Osteoblast (primary cell): ENCODE measurements around the gene ASRGL1. TPM values are rescaled to one million over a fixed set of nuclear protein-coding genes. Genes with fewer than 3 reads are reported as not detected.

Experiments
- DNase-seq: peaks from one replicate; pipeline ENCODE4 v3.0.0; 2011; ENCODE audit warnings: low spot score, mixed read lengths; ENCODE audit not compliant: insufficient read length; ENCODE audit errors: missing footprints
- H2AFZ ChIP-seq: 2 replicates; pipeline ENCODE4 v1.6.0; 2011; ENCODE audit warnings: mild to moderate bottlenecking, low read length
- H3K27ac ChIP-seq: 2 replicates; pipeline ENCODE4 v1.5.1; 2011; ENCODE audit warnings: mild to moderate bottlenecking, low read depth, low read length, moderate library complexity
- H3K27me3 ChIP-seq: 2 replicates; pipeline ENCODE4 v1.6.0; 2012; ENCODE audit warnings: mild to moderate bottlenecking, control low read depth, inconsistent platforms, low read length, moderate library complexity; ENCODE audit not compliant: insufficient read depth
- H3K36me3 ChIP-seq: 2 replicates; pipeline ENCODE4 v1.5.1; 2011; ENCODE audit warnings: mild to moderate bottlenecking, low read length, control low read depth, moderate library complexity; ENCODE audit not compliant: insufficient read depth
- H3K4me1 ChIP-seq: 2 replicates; pipeline ENCODE4 v1.5.1; 2011; ENCODE audit warnings: mild to moderate bottlenecking, low read length, control low read depth, moderate library complexity; ENCODE audit not compliant: insufficient read depth
- H3K4me2 ChIP-seq: 2 replicates; pipeline ENCODE4 v1.6.0; 2011; ENCODE audit warnings: mild to moderate bottlenecking, low read length; ENCODE audit not compliant: insufficient read depth
- H3K4me3 ChIP-seq: fragments of 200-600 bp; sonication (generic); 3 replicates; pipeline ENCODE4 v1.5.1; 2012; ENCODE audit warnings: mild to moderate bottlenecking, low read length, inconsistent platforms; ENCODE audit not compliant: insufficient read depth
- H3K79me2 ChIP-seq: 2 replicates; pipeline ENCODE4 v1.6.0; 2012; ENCODE audit warnings: mild to moderate bottlenecking, low read length, control low read depth, inconsistent platforms; ENCODE audit not compliant: insufficient read depth
- H3K9me3 ChIP-seq: 2 replicates; pipeline ENCODE4 v1.5.1; 2011; ENCODE audit warnings: low read depth, low read length, control low read depth
- H4K20me1 ChIP-seq: 2 replicates; pipeline ENCODE4 v1.6.0; 2012; ENCODE audit warnings: mild to moderate bottlenecking, low read length, control low read depth; ENCODE audit not compliant: insufficient read depth
- total RNA-seq: library from RNA; depleted of rRNA; stranded (reverse); fragments of >200 nt; gene quantifications from 2 replicates; pipeline ENCODE4 v1.2.3, GENCODE V29; 2012
- TF ChIP-seq, protein P1 (sequence below): IDR thresholded peaks from 2 replicates; pipeline ENCODE4 v1.5.1; 2011; ENCODE audit warnings: mild to moderate bottlenecking, low read depth, low read length, moderate library complexity; ENCODE audit errors: extremely low read depth

ASRGL1 gene
- total RNA-seq, 1 donor = 0.36 TPM

DNA sequence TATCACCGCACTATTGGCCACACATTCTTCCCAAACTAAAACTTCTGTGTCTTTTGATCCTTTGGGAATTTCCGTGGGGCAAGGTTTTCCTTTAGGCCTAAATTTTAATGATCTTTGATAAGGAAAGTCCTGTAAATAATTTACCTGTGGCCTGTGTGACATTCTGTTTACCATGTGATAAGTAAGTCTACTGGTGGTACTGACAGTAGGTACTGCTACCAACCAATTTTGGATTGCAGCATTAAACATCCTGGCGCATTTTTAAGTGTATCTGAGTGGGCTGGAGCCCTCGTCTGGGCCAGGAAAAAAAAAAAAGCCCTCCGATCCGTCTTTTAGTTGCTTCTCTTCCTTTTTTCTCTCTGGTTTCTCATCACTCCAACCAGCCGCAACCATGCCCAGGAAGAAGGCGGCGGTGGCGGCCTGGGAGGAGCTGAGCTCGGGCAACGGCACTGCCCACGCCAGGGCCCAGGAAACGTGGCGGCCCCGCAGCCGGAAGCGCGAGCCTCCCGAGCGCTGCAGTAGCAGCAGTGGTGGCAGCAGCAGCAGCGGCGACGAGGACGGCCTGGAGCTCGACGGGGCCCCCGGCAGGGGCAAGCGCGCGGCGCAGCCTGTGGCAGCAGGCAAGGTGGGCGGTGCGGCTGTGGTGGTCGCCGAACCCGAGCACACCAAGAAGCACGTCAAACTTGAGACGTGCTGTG, 33.6 kb downstream of the ASRGL1 start:
- Histone ChIP-seq H3K4me3 (no peak overlapping the region), H3K79me2 (no peaks in the 10 kb centered on the region)
- TF ChIP-seq, protein P1, sequence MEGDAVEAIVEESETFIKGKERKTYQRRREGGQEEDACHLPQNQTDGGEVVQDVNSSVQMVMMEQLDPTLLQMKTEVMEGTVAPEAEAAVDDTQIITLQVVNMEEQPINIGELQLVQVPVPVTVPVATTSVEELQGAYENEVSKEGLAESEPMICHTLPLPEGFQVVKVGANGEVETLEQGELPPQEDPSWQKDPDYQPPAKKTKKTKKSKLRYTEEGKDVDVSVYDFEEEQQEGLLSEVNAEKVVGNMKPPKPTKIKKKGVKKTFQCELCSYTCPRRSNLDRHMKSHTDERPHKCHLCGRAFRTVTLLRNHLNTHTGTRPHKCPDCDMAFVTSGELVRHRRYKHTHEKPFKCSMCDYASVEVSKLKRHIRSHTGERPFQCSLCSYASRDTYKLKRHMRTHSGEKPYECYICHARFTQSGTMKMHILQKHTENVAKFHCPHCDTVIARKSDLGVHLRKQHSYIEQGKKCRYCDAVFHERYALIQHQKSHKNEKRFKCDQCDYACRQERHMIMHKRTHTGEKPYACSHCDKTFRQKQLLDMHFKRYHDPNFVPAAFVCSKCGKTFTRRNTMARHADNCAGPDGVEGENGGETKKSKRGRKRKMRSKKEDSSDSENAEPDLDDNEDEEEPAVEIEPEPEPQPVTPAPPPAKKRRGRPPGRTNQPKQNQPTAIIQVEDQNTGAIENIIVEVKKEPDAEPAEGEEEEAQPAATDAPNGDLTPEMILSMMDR = no peak

DNA sequence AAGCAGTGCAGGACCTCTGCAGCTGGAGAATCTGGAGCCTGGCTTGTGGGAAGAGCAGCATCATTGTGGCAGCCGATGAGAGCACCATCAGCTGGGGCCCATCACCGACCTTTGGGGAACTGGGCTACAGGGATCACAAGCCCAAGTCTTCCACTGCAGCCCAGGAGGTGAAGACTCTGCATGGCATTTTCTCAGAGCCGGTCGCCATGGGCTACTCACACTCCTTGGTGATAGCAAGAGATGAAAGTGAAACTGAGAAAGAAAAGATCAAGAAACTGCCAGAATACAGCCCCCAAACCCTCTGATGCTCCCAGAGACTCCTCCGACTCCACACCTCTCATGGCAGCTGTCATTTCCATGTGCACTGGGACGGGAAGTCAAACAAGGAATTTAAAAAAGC, 35.6 kb downstream of the ASRGL1 start:
- Histone ChIP-seq H3K4me1 (no peaks in the 10 kb centered on the region), H3K9me3 (no peaks in the 10 kb centered on the region), H3K79me2 (no peaks in the 10 kb centered on the region), H4K20me1 (no peaks in the 10 kb centered on the region), H3K4me3 (no peak overlapping the region), H3K27me3 (no peaks in the 10 kb centered on the region), H3K36me3 (no peaks in the 10 kb centered on the region), H2AFZ (no peak overlapping the region), H3K4me2 (no peak overlapping the region), H3K27ac (no peak overlapping the region)
- DNase-seq = peak; percentile 27
- TF ChIP-seq, protein P1 = no peak

More for the DNA sequence above, 33.6 kb downstream of the ASRGL1 start:
- no peaks in the 10 kb centered on the region for H3K27me3 ChIP-seq
- H3K4me1 ChIP-seq = no peaks in the 10 kb centered on the region
- no peak overlapping the region for H3K4me2 ChIP-seq
- no peaks in the 10 kb centered on the region for H3K9me3 ChIP-seq
- H3K36me3 ChIP-seq = no peaks in the 10 kb centered on the region
- H3K27ac ChIP-seq = no peak overlapping the region
- peak; percentile 29 for DNase-seq
- H2AFZ ChIP-seq = no peak overlapping the region
- no peaks in the 10 kb centered on the region for H4K20me1 ChIP-seq

DNA sequence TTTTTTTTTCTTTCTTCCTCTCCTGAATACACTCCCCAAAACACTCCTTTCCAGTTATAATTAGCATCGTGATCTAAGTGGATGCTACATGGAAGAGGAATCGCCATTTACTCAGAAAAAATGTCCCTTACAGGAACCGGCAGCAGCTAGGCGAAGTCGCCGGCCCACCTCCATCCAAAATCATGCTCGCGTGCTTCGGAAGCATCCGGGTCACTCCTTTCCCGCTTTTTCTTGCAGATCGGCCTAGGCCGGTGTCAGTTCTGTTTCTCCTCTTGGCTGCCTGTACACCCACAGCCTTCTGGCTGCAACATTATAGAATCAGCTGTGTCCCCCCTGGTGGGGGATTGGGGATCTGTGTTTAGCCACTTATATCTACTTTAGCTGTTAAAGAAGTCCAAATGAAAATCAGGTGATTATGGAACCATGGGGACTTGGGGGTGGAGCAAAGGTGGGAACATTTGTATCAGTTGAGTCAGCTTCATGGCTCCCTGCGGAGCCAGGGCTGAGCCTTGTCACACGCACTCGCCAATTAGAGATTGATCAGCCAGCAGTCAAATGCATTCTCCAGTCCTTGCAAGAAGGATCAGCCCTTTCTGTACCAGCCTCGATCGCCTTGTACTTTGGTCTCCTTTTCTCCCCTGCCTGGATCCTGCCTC, 36.3 kb downstream of the ASRGL1 start:
- Histone ChIP-seq H2AFZ (no peak overlapping the region), H3K9me3 (no peaks in the 10 kb centered on the region), H3K27me3 (no peaks in the 10 kb centered on the region), H3K79me2 (no peaks in the 10 kb centered on the region), H3K4me1 (no peaks in the 10 kb centered on the region), H3K4me2 (no peak overlapping the region), H3K27ac (no peak overlapping the region), H4K20me1 (no peaks in the 10 kb centered on the region), H3K4me3 (no peak overlapping the region), H3K36me3 (no peaks in the 10 kb centered on the region)
- DNase-seq = no peak
- TF ChIP-seq, protein P1 = no peak

DNA sequence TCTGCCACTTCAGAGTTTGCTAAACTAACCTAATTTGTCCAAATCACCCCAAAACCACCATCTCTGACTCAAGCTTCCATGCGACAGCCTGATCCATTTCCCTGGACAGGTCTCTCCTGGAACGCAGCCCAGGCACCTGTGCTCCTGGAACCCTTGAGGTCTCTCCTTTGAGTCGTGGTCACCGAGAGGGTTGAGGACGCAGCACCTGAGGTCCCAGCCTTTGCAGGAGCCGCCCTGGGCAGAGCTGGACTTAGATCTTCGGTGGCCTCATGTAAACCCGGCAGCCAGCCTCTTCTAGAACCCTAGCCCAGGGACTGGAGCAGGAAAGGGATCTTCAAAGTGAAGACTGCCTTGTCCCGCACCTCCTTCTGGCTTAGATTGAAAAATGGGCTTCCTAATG, 37.6 kb downstream of the ASRGL1 start:
- DNase-seq = no peak
- TF ChIP-seq, protein P1 = no peak

More for the DNA sequence above, 37.6 kb downstream of the ASRGL1 start:
- Histone ChIP-seq H3K4me1 (no peaks in the 10 kb centered on the region), H3K36me3 (no peaks in the 10 kb centered on the region), H3K27me3 (no peaks in the 10 kb centered on the region), H3K27ac (no peak overlapping the region), H2AFZ (no peak overlapping the region), H3K79me2 (no peaks in the 10 kb centered on the region), H4K20me1 (no peaks in the 10 kb centered on the region), H3K9me3 (no peaks in the 10 kb centered on the region), H3K4me2 (no peak overlapping the region), H3K4me3 (no peak overlapping the region)
